Middle frontal gyrus (tissue), 1 donor: Measurements from ENCODE around the gene CD200R1.

Source experiments
- DNase-seq: peaks from one replicate; pipeline ENCODE4 v3.0.0-alpha.2; 2015; ENCODE audit warnings: low spot score; ENCODE audit errors: extremely low spot score

Gene CD200R1

GRCh38 chr3:112974894-112975293 lies at the start of gene CD200R1:
CD200R1 (minus strand) TSS chr3:112975103; CDS start chr3:112974857, 246 bp downstream.
- no peak for DNase-seq

DNA sequence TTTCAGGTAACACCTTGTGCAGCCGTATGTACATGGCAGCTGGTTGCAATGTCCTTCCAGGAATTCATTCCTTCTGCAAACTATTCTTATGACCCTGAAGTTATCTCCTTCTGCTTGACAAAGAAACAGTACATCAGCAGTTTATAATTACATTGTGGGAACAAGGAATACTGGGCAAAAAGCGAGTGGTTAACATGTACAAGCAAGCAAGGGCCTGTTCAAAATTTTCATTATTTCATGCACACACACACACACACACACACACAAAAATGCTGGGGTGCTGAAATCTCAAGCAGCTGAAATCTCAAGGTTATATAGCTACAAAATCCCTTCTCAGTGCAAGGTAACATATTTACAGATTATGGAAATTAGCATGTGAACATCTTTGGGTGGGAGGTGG lies 46.6 kb upstream of the CD200R1 start:
- DNase-seq: no peak

DNA sequence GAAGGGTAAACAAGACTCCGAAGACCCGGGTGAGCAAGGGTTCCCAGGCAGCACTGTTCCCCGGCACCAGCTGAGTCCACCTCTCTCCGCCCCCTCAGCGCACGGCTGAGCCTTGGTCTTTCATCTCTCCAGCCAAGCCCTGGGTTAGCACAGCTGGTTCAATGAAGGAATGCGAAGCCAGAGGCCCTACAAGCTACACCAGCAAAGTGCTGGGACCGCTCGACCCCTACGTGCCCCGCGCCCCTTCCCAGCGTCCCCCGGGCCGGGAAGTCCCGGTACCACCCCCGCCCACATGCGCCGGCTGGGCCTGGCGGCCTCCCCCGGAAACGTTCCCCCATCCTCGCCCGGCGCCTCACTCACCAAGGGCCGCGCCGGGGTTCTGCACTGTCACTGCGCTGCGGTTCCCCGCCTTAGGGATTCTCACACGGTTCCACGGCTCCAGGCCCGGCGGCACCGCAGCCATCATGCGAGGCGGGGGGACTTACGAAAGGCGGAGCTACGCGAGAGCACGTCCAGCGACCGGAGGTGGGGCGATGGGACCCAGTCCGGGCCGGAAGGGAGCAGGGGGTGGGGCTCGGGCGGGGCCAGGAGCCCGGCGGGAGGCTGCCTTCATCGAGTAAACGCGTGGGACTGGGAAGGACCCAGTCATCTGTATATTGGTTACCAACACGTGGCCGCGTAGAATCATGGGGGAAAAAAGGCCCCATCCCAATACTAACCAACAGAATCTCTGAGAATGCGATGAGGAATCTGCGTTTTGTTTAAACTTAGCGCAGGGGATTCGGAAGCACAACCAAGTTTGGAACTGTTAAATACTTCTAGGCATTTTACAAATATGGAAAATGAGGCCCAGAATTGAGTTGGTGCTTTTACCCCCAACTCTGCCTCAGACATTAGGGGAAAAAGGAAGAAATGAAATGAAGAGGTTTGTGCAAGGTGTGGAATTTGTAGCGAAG lies 44.6 kb upstream of the CD200R1 start:
- peak; percentile 87 for DNase-seq

GRCh38 chr3:113018536-113019181 lies 43.8 kb upstream of the CD200R1 start:
- no peak for DNase-seq

- DNase-seq: no peak
Measured at GRCh38 chr3:113013593-113013992, 38.7 kb upstream of the CD200R1 start.

DNA sequence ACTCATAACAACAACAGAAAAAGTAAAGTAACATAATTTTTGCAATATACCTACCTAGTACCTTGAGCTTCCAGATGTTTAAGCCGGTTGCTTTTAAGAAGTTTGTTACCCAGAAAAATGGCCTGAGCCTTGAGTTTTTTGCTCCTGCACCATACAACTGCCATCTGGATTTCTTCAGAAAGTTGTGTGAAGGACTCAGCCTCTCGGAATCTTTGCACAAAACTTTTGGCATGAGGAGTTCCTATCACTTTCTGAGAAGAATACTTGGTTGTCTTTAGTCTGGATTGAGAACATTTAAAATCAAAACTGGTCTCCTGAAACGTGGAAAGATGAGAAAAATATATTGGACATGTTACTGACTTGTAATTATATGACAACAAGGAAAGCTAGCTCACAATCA lies 33.2 kb upstream of the CD200R1 start:
- DNase-seq: no peak

- DNase-seq: no peak
Measured at GRCh38 chr3:113006359-113007056, 31.6 kb upstream of the CD200R1 start.

DNA sequence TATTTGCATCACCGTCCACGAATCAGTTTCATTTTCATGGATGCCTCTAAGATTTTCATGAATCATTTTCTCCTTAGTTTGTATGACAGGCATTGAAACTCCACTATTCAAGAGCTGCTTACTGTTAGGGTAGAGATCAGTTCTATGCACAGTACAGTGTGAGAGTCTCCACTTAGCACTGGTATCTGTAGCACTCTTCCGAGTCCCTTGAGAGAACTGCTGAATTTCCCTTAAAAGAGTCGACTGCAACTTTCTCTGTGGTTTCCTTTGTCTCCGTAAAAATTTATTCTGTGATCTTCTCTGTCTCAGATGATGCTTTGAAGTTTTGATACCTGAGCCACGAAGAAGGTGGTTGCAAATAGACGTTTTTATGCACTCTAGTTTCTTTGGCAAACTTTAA lies 30.7 kb upstream of the CD200R1 start:
- DNase-seq: no peak

- DNase-seq: no peak
Measured at GRCh38 chr3:113002679-113003078, 27.8 kb upstream of the CD200R1 start.

DNA sequence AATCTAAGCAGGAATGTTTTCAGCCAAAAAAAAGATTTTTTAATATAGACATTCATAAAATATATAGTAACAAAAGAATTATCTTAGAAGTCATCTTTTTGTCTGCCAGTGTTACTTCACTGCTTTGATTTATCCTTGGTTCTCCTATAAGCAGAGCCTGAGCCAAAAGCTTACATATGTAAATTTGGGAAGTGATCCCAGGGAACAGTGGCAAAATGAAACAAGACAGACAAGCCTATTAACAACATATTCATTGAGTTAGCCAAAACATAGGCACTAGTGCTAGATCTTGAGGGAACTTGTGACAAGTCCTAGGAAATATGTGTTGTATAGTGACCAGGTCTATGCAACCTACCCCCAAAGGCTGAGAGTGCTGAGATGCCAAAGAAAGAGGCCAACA lies 27.1 kb upstream of the CD200R1 start:
- DNase-seq: no peak

GRCh38 chr3:113000691-113001090 lies 25.8 kb upstream of the CD200R1 start:
- no peak for DNase-seq

DNA sequence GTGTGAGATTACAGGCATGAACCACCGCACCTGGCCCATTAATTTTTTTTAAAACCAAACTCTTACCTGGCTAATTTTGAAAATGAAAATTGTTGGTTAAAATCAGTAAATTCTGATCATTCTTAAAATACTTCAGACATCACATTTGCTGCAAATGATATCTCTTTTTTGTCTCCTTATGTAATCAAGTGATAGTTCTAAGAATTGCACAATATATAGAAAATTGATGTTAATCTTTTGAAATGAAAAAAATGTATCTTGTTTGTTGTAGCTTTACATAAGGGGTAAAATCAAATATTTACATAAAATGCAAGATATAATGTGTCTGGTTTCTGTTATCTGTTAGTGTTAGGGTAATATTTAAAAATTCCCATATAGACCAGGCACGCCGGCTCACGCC lies 20.9 kb upstream of the CD200R1 start:
- DNase-seq: no peak

DNA sequence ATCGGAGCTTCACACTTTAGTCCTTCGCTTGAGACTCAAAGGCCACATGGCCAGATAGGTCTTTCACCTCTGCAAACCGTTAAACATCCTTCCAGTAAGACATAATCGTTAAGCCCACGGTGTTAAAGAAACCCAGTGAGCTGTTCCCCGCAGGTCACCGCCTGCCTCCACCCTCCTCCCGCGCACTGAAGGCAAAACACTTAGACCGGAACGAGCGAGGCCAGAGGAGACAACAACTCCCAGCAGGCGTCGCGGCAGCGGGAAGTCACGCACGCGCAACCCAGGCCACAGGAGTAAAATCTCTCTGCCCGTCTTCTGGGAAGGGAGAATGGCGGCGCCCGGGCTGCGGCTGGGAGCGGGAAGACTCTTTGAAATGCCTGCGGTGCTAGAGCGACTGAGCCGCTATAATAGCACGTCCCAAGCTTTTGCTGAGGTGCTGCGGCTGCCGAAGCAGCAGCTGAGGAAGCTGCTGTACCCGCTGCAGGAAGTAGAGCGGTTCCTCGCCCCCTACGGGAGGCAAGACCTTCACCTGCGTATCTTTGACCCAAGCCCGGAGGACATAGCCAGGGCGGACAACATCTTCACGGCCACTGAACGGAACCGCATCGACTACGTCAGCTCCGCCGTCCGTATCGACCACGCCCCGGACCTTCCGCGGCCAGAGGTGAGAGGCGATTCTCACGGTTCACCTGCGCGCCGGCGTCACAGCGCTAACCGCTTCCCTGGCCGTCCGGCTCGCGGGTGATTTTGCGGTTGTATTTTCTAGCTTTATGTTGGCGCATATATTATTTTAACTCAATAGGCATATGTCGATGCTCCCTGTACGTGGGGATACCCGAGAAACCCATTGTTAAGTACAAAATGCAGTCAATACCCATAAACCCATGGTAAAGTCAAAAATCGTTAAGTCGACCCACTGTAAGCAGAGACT lies 16.0 kb upstream of the CD200R1 start, which contains the start of gene GTPBP8:
Gene GTPBP8, plus strand, starts transcription at position 313 of the 931 bp plus-strand sequence. Its CDS starts 16 bp downstream, at position 329.
- peak; percentile 87 for DNase-seq

DNA sequence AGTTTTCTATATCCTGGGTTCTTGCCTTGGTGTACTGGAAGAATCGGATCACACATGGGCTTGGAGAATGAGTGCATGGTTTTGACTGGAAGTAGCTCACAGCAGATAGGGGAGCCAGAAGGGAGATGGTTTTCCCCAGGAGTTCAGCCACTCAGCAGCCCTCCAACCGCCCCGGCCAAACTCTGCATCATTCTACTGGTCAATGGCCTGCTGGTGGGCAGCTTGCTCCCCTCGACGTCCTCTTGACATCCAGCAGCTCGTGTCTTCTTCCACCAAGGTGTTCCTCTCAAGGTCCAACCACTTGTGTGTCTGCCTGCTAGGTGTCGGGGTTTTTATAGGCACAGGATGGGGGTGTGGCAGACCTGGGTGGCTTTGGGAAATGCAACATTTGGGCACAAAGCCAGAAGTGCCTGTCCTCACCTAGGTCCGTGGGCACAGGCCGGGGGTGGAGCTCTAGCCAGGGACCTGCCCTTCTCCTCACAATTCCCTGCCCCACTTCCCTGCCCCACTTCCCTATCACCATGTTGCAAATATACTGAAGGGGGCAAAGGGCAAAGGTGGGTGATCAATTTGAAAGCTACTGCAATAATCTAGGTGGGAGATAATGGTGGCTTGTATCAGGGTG lies 12.9 kb upstream of the CD200R1 start:
- no peak for DNase-seq

DNA sequence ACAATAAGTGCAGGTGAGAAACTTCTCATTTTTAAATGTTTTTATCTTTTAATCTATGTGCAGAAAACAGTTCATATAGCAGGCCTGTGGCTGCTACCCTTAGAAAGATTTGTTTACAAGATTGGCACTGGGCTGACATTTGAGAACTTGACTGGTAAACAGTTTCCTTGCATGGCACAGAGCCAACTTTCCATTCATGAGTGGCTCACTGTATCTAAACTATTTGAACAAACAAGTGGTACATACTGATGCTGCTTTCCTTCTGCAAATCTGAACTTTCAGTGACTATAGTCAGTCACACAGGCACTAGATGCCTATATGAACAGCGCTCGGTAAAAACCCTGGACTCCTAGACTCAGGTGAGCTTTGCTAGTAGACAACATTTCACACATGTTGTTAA lies 9.6 kb upstream of the CD200R1 start:
- DNase-seq: no peak

- no peak for DNase-seq
Measured at GRCh38 chr3:112982710-112983109, 7.8 kb upstream of the CD200R1 start.

DNA sequence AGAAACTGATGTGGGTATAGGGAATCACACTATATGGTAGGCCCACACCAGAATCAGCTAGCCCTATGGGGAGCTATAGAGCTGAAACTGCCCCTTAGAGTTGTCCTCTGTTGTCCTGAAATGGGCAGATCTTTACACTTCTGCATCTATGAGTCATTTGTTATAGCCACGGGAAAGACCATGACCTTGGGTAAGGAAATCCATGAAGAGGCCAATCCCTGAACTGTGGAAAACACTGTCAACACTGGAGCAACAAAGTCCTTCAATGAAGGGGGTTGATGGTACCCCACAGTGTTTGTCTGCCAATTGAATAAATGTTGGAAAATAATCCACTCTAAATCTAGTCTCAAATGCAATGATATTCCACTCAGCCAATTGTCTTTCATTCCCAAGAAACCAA lies 5.2 kb upstream of the CD200R1 start:
- DNase-seq: no peak

GRCh38 chr3:112979244-112979832 lies 4.4 kb upstream of the CD200R1 start:
- no peak for DNase-seq

GRCh38 chr3:112976953-112977352 lies 2.0 kb upstream of the CD200R1 start:
- DNase-seq: no peak

- no peak for DNase-seq
Measured at GRCh38 chr3:112976001-112976400, 1.1 kb upstream of the CD200R1 start.
